ENCODE data around the gene PES1.
A peak's percentile ranks its signal among the peaks of the same experiment; 100 is the strongest.
"Not testable (repeated sequence)": the region's sequence is repeated elsewhere in the genome, so short reads cannot be mapped to it uniquely, and the experiment has no call there.

The PES1 gene

GRCh38 chr22:30600921-30601320 is 9.2 kb upstream of the PES1 start:
- no peak for TF ChIP-seq ZFX (IDR thresholded peaks at IDR 0.05)
- TF ChIP-seq, protein P1, sequence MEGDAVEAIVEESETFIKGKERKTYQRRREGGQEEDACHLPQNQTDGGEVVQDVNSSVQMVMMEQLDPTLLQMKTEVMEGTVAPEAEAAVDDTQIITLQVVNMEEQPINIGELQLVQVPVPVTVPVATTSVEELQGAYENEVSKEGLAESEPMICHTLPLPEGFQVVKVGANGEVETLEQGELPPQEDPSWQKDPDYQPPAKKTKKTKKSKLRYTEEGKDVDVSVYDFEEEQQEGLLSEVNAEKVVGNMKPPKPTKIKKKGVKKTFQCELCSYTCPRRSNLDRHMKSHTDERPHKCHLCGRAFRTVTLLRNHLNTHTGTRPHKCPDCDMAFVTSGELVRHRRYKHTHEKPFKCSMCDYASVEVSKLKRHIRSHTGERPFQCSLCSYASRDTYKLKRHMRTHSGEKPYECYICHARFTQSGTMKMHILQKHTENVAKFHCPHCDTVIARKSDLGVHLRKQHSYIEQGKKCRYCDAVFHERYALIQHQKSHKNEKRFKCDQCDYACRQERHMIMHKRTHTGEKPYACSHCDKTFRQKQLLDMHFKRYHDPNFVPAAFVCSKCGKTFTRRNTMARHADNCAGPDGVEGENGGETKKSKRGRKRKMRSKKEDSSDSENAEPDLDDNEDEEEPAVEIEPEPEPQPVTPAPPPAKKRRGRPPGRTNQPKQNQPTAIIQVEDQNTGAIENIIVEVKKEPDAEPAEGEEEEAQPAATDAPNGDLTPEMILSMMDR (conservative IDR thresholded peaks at IDR 0.05) = no peak
- H3K27ac ChIP-seq = no peak overlapping the region

GRCh38 chr22:30598986-30599385 is 7.3 kb upstream of the PES1 start:
- H3K27ac ChIP-seq = no peak overlapping the region
- TF ChIP-seq, protein P1 (conservative IDR thresholded peaks at IDR 0.05) = no peak
- TF ChIP-seq ZFX (IDR thresholded peaks at IDR 0.05) = no peak

GRCh38 chr22:30596886-30597285 is 5.2 kb upstream of the PES1 start:
- H3K27ac ChIP-seq = no peak overlapping the region
- no peak for TF ChIP-seq ZFX (IDR thresholded peaks at IDR 0.05)
- TF ChIP-seq, protein P1 (conservative IDR thresholded peaks at IDR 0.05) = no peak

DNA sequence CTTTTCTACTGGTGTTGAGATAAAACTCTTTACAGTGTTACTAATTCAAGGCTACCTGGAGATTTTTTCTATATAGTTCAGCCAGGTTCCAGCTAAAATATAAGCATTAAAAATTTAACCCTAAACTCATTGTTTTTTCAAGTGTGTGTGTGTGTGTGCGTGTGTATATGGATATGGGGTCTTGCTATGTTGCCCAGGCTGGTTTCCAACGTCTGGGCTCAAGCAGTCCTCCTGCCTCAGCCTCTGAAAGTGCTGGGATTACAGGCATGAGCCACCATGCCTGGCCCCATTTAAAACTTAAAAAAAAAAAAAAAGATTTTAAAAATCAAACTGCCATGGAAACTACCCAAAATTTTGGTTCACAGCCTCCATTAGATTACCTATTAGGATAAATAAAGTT is 4.5 kb upstream of the PES1 start:
- no peak overlapping the region for H3K27ac ChIP-seq
- TF ChIP-seq ZFX (IDR thresholded peaks at IDR 0.05) = no peak
- TF ChIP-seq, protein P1 (conservative IDR thresholded peaks at IDR 0.05) = no peak

DNA sequence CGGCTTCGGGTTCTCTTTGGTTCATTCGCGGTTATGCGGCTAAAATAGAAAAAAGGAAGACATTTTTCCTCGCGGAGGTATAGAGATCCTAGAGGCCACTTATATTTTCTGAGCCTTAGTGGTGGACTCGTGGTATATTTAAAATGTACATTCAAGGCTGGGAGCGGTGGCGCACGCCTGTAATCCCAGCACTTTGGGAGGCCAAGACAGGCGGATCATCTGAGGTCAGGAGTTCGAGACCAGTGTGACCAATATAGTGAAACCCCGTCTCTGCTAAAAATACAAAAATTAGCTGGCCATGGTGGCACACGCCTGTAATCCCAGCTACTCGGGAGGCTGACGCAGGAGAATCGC is 627 bp upstream of the PES1 start:
- H3K27ac ChIP-seq = not testable (repeated sequence)

DNA sequence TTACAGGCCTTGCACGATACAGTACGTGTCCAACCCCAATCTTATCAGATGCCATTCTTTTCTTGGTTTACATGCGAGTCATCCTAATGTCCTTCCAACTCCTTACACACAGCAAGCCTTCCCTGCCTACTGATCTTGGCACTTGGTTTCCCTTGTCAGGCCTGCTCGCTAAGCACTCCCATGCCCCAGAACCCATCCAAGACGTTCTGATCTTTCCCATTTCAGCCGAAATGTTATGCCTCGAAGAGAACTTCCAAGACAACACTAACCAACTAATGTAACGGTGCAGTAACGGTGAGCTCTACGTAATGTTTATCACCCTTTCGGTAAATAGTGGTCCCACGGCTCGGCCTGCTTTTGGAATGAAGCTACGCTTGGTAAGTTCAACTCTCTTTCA is 521 bp downstream of the PES1 start:
- TF ChIP-seq ZFX (IDR thresholded peaks at IDR 0.05) = peak; percentile 53; the same call in 1 of the 2 replicates
- TF ChIP-seq, protein P1 (conservative IDR thresholded peaks at IDR 0.05) = no peak
- peak overlapping the region; percentile 80 for H3K27ac ChIP-seq

DNA sequence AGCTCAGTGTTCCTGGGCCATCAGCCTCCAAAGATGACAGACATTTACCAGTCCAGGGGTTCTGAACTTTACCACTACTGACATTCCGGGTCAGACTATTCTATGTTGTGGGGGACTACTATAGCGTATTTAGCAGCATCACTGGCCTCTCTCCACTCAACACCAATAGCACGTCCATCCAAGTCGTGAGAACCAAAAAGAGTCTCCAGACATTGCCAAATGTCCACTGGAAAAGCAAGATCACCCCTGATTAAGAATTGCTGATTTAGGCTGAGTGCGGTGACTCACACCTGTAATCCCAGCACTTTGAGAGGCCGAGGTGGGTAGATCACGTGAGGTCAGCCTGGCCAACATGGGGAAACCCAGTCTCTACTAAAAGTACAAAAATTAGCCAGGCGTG is 5.3 kb downstream of the PES1 start:
- TF ChIP-seq, protein P1 (conservative IDR thresholded peaks at IDR 0.05) = no peak

GRCh38 chr22:30584441-30584840 is 7.3 kb downstream of the PES1 start:
- H3K27ac ChIP-seq = no peak overlapping the region
- TF ChIP-seq, protein P1 (conservative IDR thresholded peaks at IDR 0.05) = no peak
- TF ChIP-seq ZFX (IDR thresholded peaks at IDR 0.05) = no peak

More for the DNA sequence above, 5.3 kb downstream of the PES1 start:
- no peak overlapping the region for H3K27ac ChIP-seq
